NCI-H146 treated with DMSO at 0.1 percent for 48 hours (cell line): ENCODE measurements around the gene PRKG1.

ENCODE experiments used
- DNase-seq: peaks from one replicate; lab custom pipeline; 2025; ENCODE audit not compliant: unreplicated experiment; lab: John Stamatoyannopoulos, UW

PRKG1 gene

GRCh38 chr10:51689536-51689935, 615.2 kb downstream of the PRKG1 start:
- no peak for DNase-seq

GRCh38 chr10:51691135-51691534, 616.8 kb downstream of the PRKG1 start:
- DNase-seq = no peak

GRCh38 chr10:51694086-51694768, 619.9 kb downstream of the PRKG1 start:
- no peak for DNase-seq

GRCh38 chr10:51696251-51696650, 622.0 kb downstream of the PRKG1 start:
- DNase-seq = no peak

- DNase-seq = no peak
These were observed 624.3 kb downstream of the PRKG1 start for GRCh38 chr10:51698473-51699063.

GRCh38 chr10:51699145-51699474, 624.8 kb downstream of the PRKG1 start:
- DNase-seq = peak; percentile 69

- DNase-seq = peak; percentile 86
These were observed 625.4 kb downstream of the PRKG1 start, which contains the start of gene CSTF2T for GRCh38 chr10:51699475-51700227. Gene CSTF2T, minus strand, starts transcription at chr10:51699595. Its CDS starts 46 bp downstream, at chr10:51699549.

GRCh38 chr10:51700228-51700817, 626.0 kb downstream of the PRKG1 start:
- DNase-seq = peak; percentile 63

GRCh38 chr10:51705774-51706173, 631.5 kb downstream of the PRKG1 start:
- no peak for DNase-seq

GRCh38 chr10:51706225-51706624, 631.9 kb downstream of the PRKG1 start:
- no peak for DNase-seq

GRCh38 chr10:51707392-51707791, 633.1 kb downstream of the PRKG1 start:
- no peak for DNase-seq

- no peak for DNase-seq
These were observed 633.6 kb downstream of the PRKG1 start for GRCh38 chr10:51707821-51708424.

- DNase-seq = no peak
These were observed 634.3 kb downstream of the PRKG1 start for GRCh38 chr10:51708609-51709008.

GRCh38 chr10:51709324-51709972, 635.2 kb downstream of the PRKG1 start:
- DNase-seq = no peak

- no peak for DNase-seq
These were observed 637.2 kb downstream of the PRKG1 start for GRCh38 chr10:51711519-51711891.

- no peak for DNase-seq
These were observed 642.7 kb downstream of the PRKG1 start for GRCh38 chr10:51716981-51717380.

- no peak for DNase-seq
These were observed 644.6 kb downstream of the PRKG1 start for GRCh38 chr10:51718804-51719291.

GRCh38 chr10:51724038-51724437, 649.8 kb downstream of the PRKG1 start:
- DNase-seq = no peak

- no peak for DNase-seq
These were observed 655.7 kb downstream of the PRKG1 start for GRCh38 chr10:51729822-51730555.

GRCh38 chr10:51733057-51733456, 658.8 kb downstream of the PRKG1 start:
- no peak for DNase-seq
